Activated CD4-positive, alpha-beta memory T cell treated with anti-CD3 and anti-CD28 coated beads, Interleukin-2, amount 10 ng/mL, durations not matched to agents 7 days and 5 days (primary cell): Measurements from ENCODE around the gene PTPRU. TPM values are rescaled to one million over a fixed set of nuclear protein-coding genes. Genes with fewer than 3 reads are reported as not detected.

Source experiments
- CTCF ChIA-PET: fragments of 350-600 bp; sonication (Branson Sonifier 250); formaldehyde crosslinking; loops from one replicate; lab custom pipeline; 2021; ENCODE audit warnings: antibody characterized with exemption, inconsistent platforms; lab: Charles Lee
- POLR2A ChIA-PET: fragments of 350-600 bp; sonication (Branson Sonifier 250); formaldehyde crosslinking; loops from one replicate; lab custom pipeline; 2021; ENCODE audit warnings: antibody characterized with exemption; lab: Charles Lee
- DNase-seq: peaks from one replicate; pipeline ENCODE4 v3.0.0-alpha.2; 2020
- H3K27ac Mint-ChIP-seq: one replicate; pipeline ENCODE4 v1.8.0; 2021; ENCODE audit warnings: mild to moderate bottlenecking, mixed read lengths
- H3K27me3 Mint-ChIP-seq: one replicate; pipeline ENCODE4 v1.8.0; 2021; ENCODE audit warnings: mixed read lengths
- H3K36me3 Mint-ChIP-seq: one replicate; pipeline ENCODE4 v1.8.0; 2021; ENCODE audit warnings: low read depth, mixed read lengths
- H3K4me1 Mint-ChIP-seq: one replicate; pipeline ENCODE4 v1.8.0; 2021; ENCODE audit warnings: mixed read lengths
- H3K4me3 Mint-ChIP-seq: one replicate; pipeline ENCODE4 v1.8.0; 2021; ENCODE audit warnings: mild to moderate bottlenecking, mixed read lengths
- H3K9me3 Mint-ChIP-seq: one replicate; pipeline ENCODE4 v1.8.0; 2021; ENCODE audit warnings: mixed read lengths
- total RNA-seq, 2 experiments: library from RNA; stranded (reverse); gene quantifications; one replicate each; pipeline ENCODE4 v1.2.3, GENCODE V29; 2021

PTPRU gene
- total RNA-seq, 2 experiments from 2014 or later, result 0.13 to 0.68 TPM

GRCh38 chr1:29324202-29324601, 87.9 kb downstream of the PTPRU start:
- CTCF ChIA-PET, result no interaction called here
- Mint-ChIP-seq H3K36me3 (no peaks in the 10 kb centered on the region), H3K9me3 (no peaks in the 10 kb centered on the region)

DNA sequence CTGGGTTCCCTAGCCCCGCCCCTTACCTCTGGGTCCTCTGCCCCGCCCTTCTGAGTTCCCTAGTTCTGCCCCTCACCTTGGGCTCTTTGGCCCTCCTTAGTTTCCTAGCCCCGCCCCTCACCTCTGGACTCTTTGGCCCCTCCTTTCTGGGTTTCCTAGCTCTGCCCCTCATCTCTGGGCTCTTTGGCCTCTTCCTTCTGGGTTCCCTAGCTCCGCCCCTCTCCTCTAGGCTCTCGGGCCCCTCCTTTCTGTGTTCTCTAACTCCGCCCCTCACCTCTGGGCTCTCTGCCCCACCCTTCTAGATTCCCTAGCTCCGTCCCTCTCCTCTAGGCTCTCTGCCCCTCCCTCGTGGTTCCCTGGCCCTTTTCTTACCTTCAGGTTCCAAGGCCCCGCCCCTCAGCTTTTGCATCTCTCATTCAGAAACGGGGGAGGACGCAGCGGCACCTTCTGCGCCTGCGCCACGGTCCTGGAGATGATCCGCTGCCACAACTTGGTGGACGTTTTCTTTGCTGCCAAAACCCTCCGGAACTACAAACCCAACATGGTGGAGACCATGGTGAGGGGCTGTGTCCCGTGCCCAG, 88.5 kb downstream of the PTPRU start:
- CTCF ChIA-PET, result no interaction called here
- Mint-ChIP-seq H3K27me3 (no peaks in the 10 kb centered on the region), H3K4me1 (no peaks in the 10 kb centered on the region), H3K27ac (no peak overlapping the region), H3K4me3 (no peak overlapping the region), H3K9me3 (no peaks in the 10 kb centered on the region), H3K36me3 (no peaks in the 10 kb centered on the region)
- POLR2A ChIA-PET, result no interaction called here
- no peak for DNase-seq

More at GRCh38 chr1:29324202-29324601, 87.9 kb downstream of the PTPRU start:
- Mint-ChIP-seq H3K4me1 (no peaks in the 10 kb centered on the region), H3K27ac (no peak overlapping the region), H3K27me3 (no peaks in the 10 kb centered on the region), H3K4me3 (no peak overlapping the region)
- POLR2A ChIA-PET, result no interaction called here
- DNase-seq, result no peak

DNA sequence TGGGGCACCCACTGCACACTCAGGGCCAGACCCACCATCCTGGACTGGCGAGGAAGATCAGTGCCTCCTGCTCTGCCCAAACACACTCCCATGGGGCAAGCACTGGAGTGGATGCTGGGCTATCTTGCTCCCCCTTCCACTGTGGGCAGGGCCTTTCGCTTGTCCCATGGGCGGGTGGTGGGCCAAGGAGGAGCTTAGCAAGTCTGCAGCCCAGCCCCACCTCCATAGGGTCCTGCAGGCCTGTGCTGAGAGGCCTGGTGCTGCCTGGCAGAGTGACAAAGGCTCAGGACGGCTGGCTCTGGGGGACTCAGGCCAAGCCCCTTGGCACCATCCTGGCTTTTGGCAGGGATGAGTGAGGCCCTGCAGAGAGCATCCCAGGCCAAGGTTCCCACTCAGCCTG, 89.4 kb downstream of the PTPRU start:
- Mint-ChIP-seq H3K27me3 (no peaks in the 10 kb centered on the region), H3K27ac (no peak overlapping the region), H3K4me1 (no peaks in the 10 kb centered on the region), H3K36me3 (no peaks in the 10 kb centered on the region), H3K9me3 (no peaks in the 10 kb centered on the region), H3K4me3 (no peak overlapping the region)
- no peak for DNase-seq
- ChIA-PET CTCF (no interaction called here), POLR2A (no interaction called here)

DNA sequence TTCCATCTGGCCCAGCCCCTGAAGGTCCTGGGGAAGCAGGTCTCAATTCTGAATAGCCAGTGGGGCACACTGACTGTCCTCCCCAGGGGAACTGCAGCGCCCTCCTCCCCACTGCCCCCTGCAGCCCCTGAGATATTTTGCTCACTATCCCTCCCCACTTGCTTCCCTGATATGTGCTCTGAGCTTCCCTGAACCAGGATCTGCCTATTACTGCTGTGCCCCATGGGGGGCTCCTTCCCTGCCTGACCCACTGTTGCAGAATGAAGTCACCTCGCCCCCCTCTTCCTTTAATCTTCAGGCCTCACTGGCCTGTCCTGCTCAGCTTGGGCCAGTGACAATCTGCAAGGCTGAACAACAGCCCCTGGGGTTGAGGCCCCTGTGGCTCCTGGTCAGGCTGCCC, 89.8 kb downstream of the PTPRU start:
- Mint-ChIP-seq H3K36me3 (no peaks in the 10 kb centered on the region), H3K4me3 (no peak overlapping the region), H3K9me3 (no peaks in the 10 kb centered on the region), H3K4me1 (no peaks in the 10 kb centered on the region), H3K27me3 (no peaks in the 10 kb centered on the region), H3K27ac (no peak overlapping the region)
- ChIA-PET POLR2A (no interaction called here), CTCF (no interaction called here)
- no peak for DNase-seq

GRCh38 chr1:29327223-29327935, 91.1 kb downstream of the PTPRU start:
- no peaks in the 10 kb centered on the region for H3K4me1 Mint-ChIP-seq
- no peak overlapping the region for H3K4me3 Mint-ChIP-seq
- no peaks in the 10 kb centered on the region for H3K9me3 Mint-ChIP-seq
- POLR2A ChIA-PET, result no interaction called here
- peaks cover 8% of the 10 kb centered on the region for H3K27me3 Mint-ChIP-seq
- H3K27ac Mint-ChIP-seq, result no peak overlapping the region
- H3K36me3 Mint-ChIP-seq, result no peaks in the 10 kb centered on the region
- DNase-seq, result no peak
- CTCF ChIA-PET, result no interaction called here

- no peaks in the 10 kb centered on the region for H3K4me1 Mint-ChIP-seq
- H3K9me3 Mint-ChIP-seq, result no peaks in the 10 kb centered on the region
- no peak for DNase-seq
- H3K27ac Mint-ChIP-seq, result no peak overlapping the region
- H3K27me3 Mint-ChIP-seq, result peaks cover 14% of the 10 kb centered on the region
- ChIA-PET POLR2A (no interaction called here), CTCF (no interaction called here)
- no peak overlapping the region for H3K4me3 Mint-ChIP-seq
- no peaks in the 10 kb centered on the region for H3K36me3 Mint-ChIP-seq
Observed at GRCh38 chr1:29329022-29329775, 92.9 kb downstream of the PTPRU start.

DNA sequence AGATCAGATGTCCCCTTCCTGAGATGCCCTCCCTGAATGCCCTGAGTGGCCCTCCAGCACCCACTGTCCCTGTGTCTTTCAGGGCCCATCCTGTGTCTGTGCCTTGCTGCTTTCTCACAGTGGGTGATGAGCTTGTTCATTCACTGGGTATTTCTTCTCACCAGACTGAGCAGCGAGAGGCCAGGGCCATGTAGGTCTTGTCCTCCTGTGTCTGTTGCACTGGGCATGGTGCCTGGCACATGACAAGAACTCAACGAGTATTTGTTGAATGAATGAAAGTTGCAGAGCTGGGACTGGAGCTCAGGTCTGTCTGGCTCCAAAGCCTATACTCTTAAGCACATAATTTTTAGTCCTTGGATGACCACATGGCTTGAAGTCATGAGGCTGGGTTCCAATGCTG, 93.8 kb downstream of the PTPRU start:
- Mint-ChIP-seq H3K4me3 (no peak overlapping the region), H3K36me3 (no peaks in the 10 kb centered on the region), H3K9me3 (no peaks in the 10 kb centered on the region), H3K4me1 (no peaks in the 10 kb centered on the region), H3K27me3 (peaks cover 17% of the 10 kb centered on the region), H3K27ac (no peak overlapping the region)
- ChIA-PET CTCF (no interaction called here), POLR2A (no interaction called here)
- DNase-seq, result no peak

GRCh38 chr1:29330856-29331255, 94.5 kb downstream of the PTPRU start:
- Mint-ChIP-seq H3K4me1 (no peaks in the 10 kb centered on the region), H3K9me3 (no peaks in the 10 kb centered on the region), H3K27ac (no peak overlapping the region), H3K36me3 (no peaks in the 10 kb centered on the region), H3K27me3 (peaks cover 22% of the 10 kb centered on the region), H3K4me3 (no peak overlapping the region)
- no peak for DNase-seq
- ChIA-PET CTCF (no interaction called here), POLR2A (no interaction called here)

DNA sequence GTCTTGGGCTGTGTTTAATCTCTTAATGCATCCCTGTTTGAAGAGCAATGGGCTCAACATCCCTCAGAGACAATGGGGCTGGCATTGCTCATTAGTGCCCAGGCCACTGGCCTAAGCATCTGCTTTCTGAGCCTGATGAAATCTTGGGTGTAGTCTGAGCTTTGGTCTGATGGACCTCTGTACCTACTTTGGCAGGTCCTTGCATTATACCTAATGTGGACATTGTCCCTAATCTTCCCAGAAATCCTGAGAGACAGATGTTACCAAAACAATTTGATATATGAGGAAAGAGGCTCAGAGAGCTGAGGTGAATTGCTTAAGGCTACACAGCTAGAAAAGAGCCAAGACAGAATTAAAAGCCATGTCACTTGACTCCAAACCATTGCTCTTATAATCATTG, 95.0 kb downstream of the PTPRU start:
- ChIA-PET POLR2A (no interaction called here), CTCF (no interaction called here)
- Mint-ChIP-seq H3K36me3 (no peaks in the 10 kb centered on the region), H3K27ac (no peak overlapping the region), H3K27me3 (peaks cover 22% of the 10 kb centered on the region), H3K9me3 (no peaks in the 10 kb centered on the region), H3K4me3 (no peak overlapping the region), H3K4me1 (no peaks in the 10 kb centered on the region)
- no peak for DNase-seq

- Mint-ChIP-seq H3K27ac (no peak overlapping the region), H3K27me3 (peaks cover 22% of the 10 kb centered on the region), H3K4me3 (no peak overlapping the region), H3K9me3 (no peaks in the 10 kb centered on the region), H3K36me3 (no peaks in the 10 kb centered on the region), H3K4me1 (no peaks in the 10 kb centered on the region)
- no peak for DNase-seq
- POLR2A ChIA-PET, result no interaction called here
- CTCF ChIA-PET, result no interaction called here
Observed at GRCh38 chr1:29331729-29332128, 95.4 kb downstream of the PTPRU start.

DNA sequence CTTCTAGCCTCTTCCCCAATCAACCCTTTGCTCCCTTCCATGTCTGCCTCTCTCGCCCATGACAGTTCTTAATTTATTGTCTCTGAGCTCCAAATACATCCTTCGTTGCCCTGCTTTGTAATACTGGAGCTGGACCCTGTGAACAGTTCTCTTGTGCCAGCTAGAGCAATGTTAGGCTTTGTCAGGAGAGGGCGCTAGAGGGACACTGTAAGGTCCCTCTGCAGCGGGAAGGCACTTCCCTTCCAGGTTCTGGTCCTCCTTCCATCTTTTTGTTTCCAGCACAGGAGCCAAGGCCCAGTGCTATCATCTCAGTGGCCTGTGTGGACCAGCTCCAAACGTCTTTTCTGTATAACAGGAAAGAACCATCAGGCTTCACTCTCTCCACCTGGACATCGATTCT, 95.9 kb downstream of the PTPRU start:
- Mint-ChIP-seq H3K27ac (no peak overlapping the region), H3K36me3 (no peaks in the 10 kb centered on the region), H3K4me3 (no peak overlapping the region), H3K4me1 (no peaks in the 10 kb centered on the region), H3K27me3 (peaks cover 22% of the 10 kb centered on the region), H3K9me3 (no peaks in the 10 kb centered on the region)
- CTCF ChIA-PET, result no interaction called here
- DNase-seq, result peak; percentile 38
- POLR2A ChIA-PET, result no interaction called here

GRCh38 chr1:29333008-29333407, 96.7 kb downstream of the PTPRU start:
- ChIA-PET POLR2A (no interaction called here), CTCF (interaction anchor here (0.6 kb wide), 1 partner anchor 19 kb away, joined by 3 read pairs; no protein-coding TSS in a partner anchor)
- no peaks in the 10 kb centered on the region for H3K4me1 Mint-ChIP-seq
- H3K27me3 Mint-ChIP-seq, result peaks cover 24% of the 10 kb centered on the region
- no peak for DNase-seq
- no peaks in the 10 kb centered on the region for H3K36me3 Mint-ChIP-seq
- no peaks in the 10 kb centered on the region for H3K9me3 Mint-ChIP-seq
- no peak overlapping the region for H3K4me3 Mint-ChIP-seq
- H3K27ac Mint-ChIP-seq, result no peak overlapping the region

- CTCF ChIA-PET, result no interaction called here
- no peaks in the 10 kb centered on the region for H3K9me3 Mint-ChIP-seq
- POLR2A ChIA-PET, result no interaction called here
Observed at GRCh38 chr1:29335573-29335972, 99.3 kb downstream of the PTPRU start.

More at GRCh38 chr1:29335573-29335972, 99.3 kb downstream of the PTPRU start:
- DNase-seq, result no peak
- H3K27me3 Mint-ChIP-seq, result peaks cover 24% of the 10 kb centered on the region
- H3K27ac Mint-ChIP-seq, result no peak overlapping the region
- no peaks in the 10 kb centered on the region for H3K36me3 Mint-ChIP-seq
- H3K4me1 Mint-ChIP-seq, result no peaks in the 10 kb centered on the region
- no peak overlapping the region for H3K4me3 Mint-ChIP-seq
